OCI-LY1 (cell line): Measurements from ENCODE around the gene PTGES2.

Experiments used
- H2AFZ ChIP-seq: fragments of 200-600 bp; sonication (generic), shearing (Covaris generic); 2 replicates; pipeline ENCODE4 v1.6.0; 2014; ENCODE audit warnings: antibody characterized with exemption, mild to moderate bottlenecking, low read length
- H3F3A ChIP-seq: fragments of 200-600 bp; sonication (generic), shearing (Covaris generic); 2 replicates; pipeline ENCODE4 v1.6.0; 2014; ENCODE audit warnings: mild to moderate bottlenecking, antibody characterized with exemption, low read length, moderate library complexity; ENCODE audit not compliant: insufficient read depth
- H3K27ac ChIP-seq: fragments of 200-600 bp; sonication (generic); 2 replicates; pipeline ENCODE4 v1.5.1; 2014; ENCODE audit warnings: low read length, mixed run types, mild to moderate bottlenecking, low read depth; ENCODE audit not compliant: poor library complexity, severe bottlenecking
- H3K27me3 ChIP-seq: fragments of 200-600 bp; sonication (generic); 2 replicates; pipeline ENCODE4 v1.6.0; 2014; ENCODE audit warnings: antibody characterized with exemption, mild to moderate bottlenecking, low read length, moderate library complexity; ENCODE audit not compliant: insufficient read depth
- H3K36me3 ChIP-seq: fragments of 200-600 bp; sonication (generic); 2 replicates; pipeline ENCODE4 v1.6.1; 2014; ENCODE audit warnings: mild to moderate bottlenecking, antibody characterized with exemption, low read length, moderate library complexity, mixed read lengths; ENCODE audit not compliant: insufficient read depth
- H3K4me1 ChIP-seq: fragments of 200-600 bp; sonication (generic); 2 replicates; pipeline ENCODE4 v1.5.1; 2014; ENCODE audit warnings: mild to moderate bottlenecking, low read length, moderate library complexity; ENCODE audit not compliant: insufficient read depth, severe bottlenecking
- H3K4me2 ChIP-seq: fragments of 200-600 bp; sonication (generic), shearing (Covaris generic); 2 replicates; pipeline ENCODE4 v1.6.1; 2014; ENCODE audit warnings: low read length
- H3K4me3 ChIP-seq: fragments of 200-600 bp; sonication (generic); 2 replicates; pipeline ENCODE4 v1.5.1; 2014; ENCODE audit warnings: low read length, low read depth, mild to moderate bottlenecking, mixed read lengths; ENCODE audit not compliant: poor library complexity, severe bottlenecking
- H3K79me2 ChIP-seq: fragments of 200-600 bp; shearing (Covaris generic); 2 replicates; pipeline ENCODE4 v1.6.1; 2016; ENCODE audit warnings: mixed run types, low read length, mixed read lengths; ENCODE audit not compliant: insufficient read depth
- H3K9ac ChIP-seq: fragments of 200-600 bp; sonication (generic), shearing (Covaris generic); 2 replicates; pipeline ENCODE4 v1.6.1; 2014; ENCODE audit warnings: mild to moderate bottlenecking, low read length, mixed read lengths
- H3K9me2 ChIP-seq: fragments of 200-600 bp; sonication (generic), shearing (Covaris generic); 2 replicates; pipeline ENCODE4 v1.6.1; 2014; ENCODE audit warnings: low read depth, mild to moderate bottlenecking, low read length, mixed read lengths
- H3K9me3 ChIP-seq: fragments of 200-600 bp; shearing (Covaris generic); 2 replicates; pipeline ENCODE4 v1.6.1; 2014; ENCODE audit warnings: low read length, mixed read lengths
- H4K20me1 ChIP-seq: fragments of 200-600 bp; sonication (generic), shearing (Covaris generic); 2 replicates; pipeline ENCODE4 v1.6.0; 2016; ENCODE audit warnings: mild to moderate bottlenecking, low read length; ENCODE audit not compliant: insufficient read depth
- CTCF ChIP-seq: fragments of 200-600 bp; sonication (generic), shearing (Covaris generic); IDR thresholded peaks from 2 replicates; pipeline ENCODE4 v1.5.1; 2017; ENCODE audit warnings: mild to moderate bottlenecking, antibody characterized with exemption, low read length, moderate library complexity, mixed read lengths
- EZH2 ChIP-seq: fragments of 200-600 bp; sonication (generic), shearing (Covaris generic); IDR thresholded peaks from 2 replicates; pipeline ENCODE4 v1.8.0; 2017; ENCODE audit warnings: borderline replicate concordance, mixed run types, mild to moderate bottlenecking, antibody characterized with exemption, low read length, moderate library complexity, mixed read lengths

PTGES2 gene

GRCh38 chr9:128088253-128088945 lies 39.1 kb downstream of the PTGES2 start:
- peaks cover 19% of the 10 kb centered on the region; the same call in 1 of the 2 replicates for H3K79me2 ChIP-seq
- no peaks in the 10 kb centered on the region for H3K9me3 ChIP-seq
- H3K36me3 ChIP-seq = 0 out of 2 replicates have a peak, but pooled peaks cover 4% of the 10 kb centered on the region
- no peaks in the 10 kb centered on the region for H3K9me2 ChIP-seq
- no peak overlapping the region for H3K9ac ChIP-seq
- no peak overlapping the region for H3K4me3 ChIP-seq
- no peak overlapping the region for H2AFZ ChIP-seq
- no peaks in the 10 kb centered on the region for H3K27me3 ChIP-seq
- H3F3A ChIP-seq = no peaks in the 10 kb centered on the region
- no peak overlapping the region for H3K4me2 ChIP-seq
- no peaks in the 10 kb centered on the region for H4K20me1 ChIP-seq
- no peak for TF ChIP-seq EZH2
- no peak for TF ChIP-seq CTCF
- peaks cover 15% of the 10 kb centered on the region for H3K4me1 ChIP-seq
- no peak overlapping the region for H3K27ac ChIP-seq

GRCh38 chr9:128087262-128087661 lies 40.3 kb downstream of the PTGES2 start:
- Histone ChIP-seq H3K4me1 (peaks cover 5% of the 10 kb centered on the region), H3K4me2 (no peak overlapping the region), H3K36me3 (0 out of 2 replicates have a peak, but pooled peaks cover 4% of the 10 kb centered on the region), H3K9ac (no peak overlapping the region), H4K20me1 (no peaks in the 10 kb centered on the region), H3K9me3 (no peaks in the 10 kb centered on the region), H3K79me2 (peaks cover 19% of the 10 kb centered on the region; the same call in 1 of the 2 replicates), H2AFZ (no peak overlapping the region), H3F3A (peaks cover 1% of the 10 kb centered on the region; the same call in 1 of the 2 replicates), H3K27ac (no peak overlapping the region), H3K9me2 (no peaks in the 10 kb centered on the region), H3K4me3 (no peak overlapping the region), H3K27me3 (no peaks in the 10 kb centered on the region)
- TF ChIP-seq EZH2 (no peak), CTCF (no peak)

GRCh38 chr9:128085943-128086342 lies 41.6 kb downstream of the PTGES2 start:
- TF ChIP-seq CTCF = no peak
- TF ChIP-seq EZH2 = no peak
- H3F3A ChIP-seq = peaks cover 5% of the 10 kb centered on the region; the same call in 1 of the 2 replicates
- no peaks in the 10 kb centered on the region for H3K27me3 ChIP-seq
- no peak overlapping the region for H3K4me2 ChIP-seq
- H3K9ac ChIP-seq = no peak overlapping the region
- no peaks in the 10 kb centered on the region for H3K9me2 ChIP-seq
- no peaks in the 10 kb centered on the region for H4K20me1 ChIP-seq
- no peaks in the 10 kb centered on the region for H3K9me3 ChIP-seq
- H3K79me2 ChIP-seq = peaks cover 19% of the 10 kb centered on the region; the same call in 1 of the 2 replicates
- H3K27ac ChIP-seq = no peak overlapping the region
- peaks cover 12% of the 10 kb centered on the region for H3K4me1 ChIP-seq
- no peak overlapping the region for H2AFZ ChIP-seq
- no peak overlapping the region for H3K4me3 ChIP-seq
- H3K36me3 ChIP-seq = 0 out of 2 replicates have a peak, but pooled peaks cover 4% of the 10 kb centered on the region
